Left lung (tissue), 10 donors: ENCODE data around the gene DCXR. TPM values are rescaled to one million over a fixed set of nuclear protein-coding genes. Genes with fewer than 3 reads are reported as not detected.

Experiments used
- ATAC-seq: fragments of 200-7000 bp; cut with Tn5 transposase; one replicate; pipeline ENCODE4 v1.9.1; 2020; ENCODE audit warnings: moderate library complexity
- DNase-seq, 4 donors: peaks; one replicate each; pipeline ENCODE4 v3.0.0-alpha.2; 2013 to 2020
- H3K27ac ChIP-seq, 2 donors: fragments of 200-600 bp; sonication (generic) in 1 of 2; one replicate each; pipeline versions ENCODE4 v1.5.0 to v1.8.0; 2020 to 2021
- H3K27me3 ChIP-seq, 2 donors: fragments of 200-600 bp; sonication (generic) in 1 of 2; one replicate each; pipeline versions ENCODE4 v1.5.0 to v1.8.0; 2020 to 2021
- H3K36me3 ChIP-seq, 2 donors: fragments of 200-600 bp; sonication (generic) in 1 of 2; one replicate each; pipeline versions ENCODE4 v1.5.0 to v1.8.0; 2020 to 2021
- H3K4me1 ChIP-seq, 2 donors: fragments of 200-600 bp; one replicate each; pipeline ENCODE4 v1.8.0; 2021
- H3K4me3 ChIP-seq, 2 donors: fragments of 200-600 bp; sonication (generic) in 1 of 2; one replicate each; pipeline versions ENCODE4 v1.5.0 to v1.8.0; 2020 to 2021; ENCODE audit warnings: mild to moderate bottlenecking in 1 of 2
- H3K9me3 ChIP-seq, 2 donors: fragments of 200-600 bp; sonication (generic) in 1 of 2; one replicate each; pipeline versions ENCODE4 v1.5.0 to v1.8.0; 2020 to 2021
- intact Hi-C, 2 donors: fragments of 100-400 bp; cut with DNase I; formaldehyde crosslinking; loops; one replicate each; pipeline versions ENCODE4 v1.11.2 to v1.14.2; 2022
- polyA plus RNA-seq, 6 donors: library from polyadenylated mRNA; unstranded; fragments of 120-200 nt; gene quantifications; one replicate each; pipeline ENCODE4 v1.2.1, GENCODE V29; 2013; ENCODE audit not compliant: insufficient read length in 6 of 6
- total RNA-seq, 2 donors: library from RNA; stranded (reverse); fragmentation: NEBNext Ultra II Directional; extraction: Animal tissue kit (Norgen Biotek cat#: 25700); gene quantifications; one replicate each; pipeline ENCODE4 v1.2.1, GENCODE V29; 2021
- TF ChIP-seq, protein P1 (sequence below), 2 donors: fragments of 200-600 bp; sonication (generic) in 1 of 2; IDR thresholded peaks; one replicate each; pipeline versions ENCODE4 v1.5.0 to v1.8.0; 2021; ENCODE audit warnings: antibody characterized with exemption in 2 of 2
- donor health status: DM: no; HTN: yes; CAD: no.
- donor health status: DM: no; HTN: no; CAD: no.

Gene DCXR
- total and polyA plus RNA-seq, 8 donors, result 56.0 to 152 (median 79.4) TPM

- Histone ChIP-seq H3K9me3 (no peaks in the 10 kb centered on the region), H3K4me1 (peaks cover 14 to 44% of the 10 kb centered on the region in 2 donors), H3K27ac (no peak overlapping the region), H3K4me3 (peak overlapping the region; percentile 5 to 22), H3K27me3 (peaks cover 0 to 12% of the 10 kb centered on the region in 2 donors), H3K36me3 (peaks cover 0 to 13% of the 10 kb centered on the region in 2 donors)
- ATAC-seq, result peak; percentile 62
- peak in 1 of 4 donors; percentile 86 for DNase-seq
- intact Hi-C loops, result loop anchor here in 1 of 2 donors (2.0 kb wide), 1 partner anchor 123 kb away; no protein-coding TSS in a partner anchor
- TF ChIP-seq, protein P1, sequence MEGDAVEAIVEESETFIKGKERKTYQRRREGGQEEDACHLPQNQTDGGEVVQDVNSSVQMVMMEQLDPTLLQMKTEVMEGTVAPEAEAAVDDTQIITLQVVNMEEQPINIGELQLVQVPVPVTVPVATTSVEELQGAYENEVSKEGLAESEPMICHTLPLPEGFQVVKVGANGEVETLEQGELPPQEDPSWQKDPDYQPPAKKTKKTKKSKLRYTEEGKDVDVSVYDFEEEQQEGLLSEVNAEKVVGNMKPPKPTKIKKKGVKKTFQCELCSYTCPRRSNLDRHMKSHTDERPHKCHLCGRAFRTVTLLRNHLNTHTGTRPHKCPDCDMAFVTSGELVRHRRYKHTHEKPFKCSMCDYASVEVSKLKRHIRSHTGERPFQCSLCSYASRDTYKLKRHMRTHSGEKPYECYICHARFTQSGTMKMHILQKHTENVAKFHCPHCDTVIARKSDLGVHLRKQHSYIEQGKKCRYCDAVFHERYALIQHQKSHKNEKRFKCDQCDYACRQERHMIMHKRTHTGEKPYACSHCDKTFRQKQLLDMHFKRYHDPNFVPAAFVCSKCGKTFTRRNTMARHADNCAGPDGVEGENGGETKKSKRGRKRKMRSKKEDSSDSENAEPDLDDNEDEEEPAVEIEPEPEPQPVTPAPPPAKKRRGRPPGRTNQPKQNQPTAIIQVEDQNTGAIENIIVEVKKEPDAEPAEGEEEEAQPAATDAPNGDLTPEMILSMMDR (IDR thresholded peaks at IDR 0.05), result no peak
Observed at GRCh38 chr17:82031885-82032627, 5.4 kb downstream of the DCXR start.

GRCh38 chr17:82031303-82031884, 6.1 kb downstream of the DCXR start, which contains the start of gene RAC3:
Gene RAC3 (plus strand): TSS chr17:82031678. CDS start chr17:82031762, 84 bp downstream.
- intact Hi-C loops, result loop anchor here in 1 of 2 donors (2.0 kb wide), 1 partner anchor 123 kb away; no protein-coding TSS in a partner anchor
- peak within 1 kb of the TSS; percentile 30 to 55 for H3K4me3 ChIP-seq
- H3K27me3 ChIP-seq, result peaks cover 0 to 12% of the 10 kb centered on the region in 2 donors
- TF ChIP-seq, protein P1 (IDR thresholded peaks at IDR 0.05), result no peak
- H3K27ac ChIP-seq, result peak within 1 kb of the TSS in 1 of 2 donors; percentile 31
- H3K36me3 ChIP-seq, result peaks cover 0 to 13% of the 10 kb centered on the region in 2 donors
- no peaks in the 10 kb centered on the region for H3K9me3 ChIP-seq
- DNase-seq (no peak), ATAC-seq (peak; percentile 7)
- peaks cover 9 to 38% of the 10 kb centered on the region in 2 donors for H3K4me1 ChIP-seq

- H3K4me3 ChIP-seq, result peak overlapping the region; percentile 30 to 55
- peaks cover 0 to 13% of the 10 kb centered on the region in 2 donors for H3K36me3 ChIP-seq
- H3K4me1 ChIP-seq, result peaks cover 5 to 32% of the 10 kb centered on the region in 2 donors
- intact Hi-C loops, result loop anchor here in 1 of 2 donors (2.0 kb wide), 1 partner anchor 124 kb away; no protein-coding TSS in a partner anchor
- TF ChIP-seq, protein P1 (IDR thresholded peaks at IDR 0.05), result peak; percentile 93 to 96
- DNase-seq, result peak; percentile 71 to 96 (median 86)
- peak; percentile 95 for ATAC-seq
- no peaks in the 10 kb centered on the region for H3K9me3 ChIP-seq
- H3K27me3 ChIP-seq, result peaks cover 0 to 12% of the 10 kb centered on the region in 2 donors
- H3K27ac ChIP-seq, result peak overlapping the region in 1 of 2 donors; percentile 31
Observed at GRCh38 chr17:82030470-82031302, 6.8 kb downstream of the DCXR start.

- DNase-seq (no peak), ATAC-seq (no peak)
- Histone ChIP-seq H3K27ac (no peak overlapping the region), H3K9me3 (no peaks in the 10 kb centered on the region), H3K4me3 (peak overlapping the region in 1 of 2 donors; percentile 55), H3K36me3 (peaks cover 0 to 13% of the 10 kb centered on the region in 2 donors), H3K27me3 (peaks cover 0 to 12% of the 10 kb centered on the region in 2 donors), H3K4me1 (peaks cover 5 to 30% of the 10 kb centered on the region in 2 donors)
- TF ChIP-seq, protein P1 (IDR thresholded peaks at IDR 0.05), result no peak
- intact Hi-C loops, result loop anchor here in 1 of 2 donors (2.0 kb wide), 1 partner anchor 125 kb away; no protein-coding TSS in a partner anchor
Observed at GRCh38 chr17:82029990-82030469, 7.5 kb downstream of the DCXR start.
